CD8-positive, alpha-beta memory T cell (primary cell): Measurements from ENCODE around the gene PLIN1. TPM values are rescaled to one million over a fixed set of nuclear protein-coding genes. Genes with fewer than 3 reads are reported as not detected.
A peak's percentile ranks its signal among the peaks of the same experiment; 100 is the strongest.

ENCODE experiments used
- CTCF ChIA-PET: fragments of 350-600 bp; sonication (Branson Sonifier 250); formaldehyde crosslinking; loops from one replicate; lab custom pipeline; 2021; ENCODE audit warnings: antibody characterized with exemption; lab: Charles Lee
- POLR2A ChIA-PET: fragments of 350-600 bp; sonication (Branson Sonifier 250); formaldehyde crosslinking; loops from one replicate; lab custom pipeline; 2021; ENCODE audit warnings: antibody characterized with exemption; lab: Charles Lee
- DNase-seq, 5 donors: peaks; one replicate each; pipeline versions ENCODE4 v3.0.0 to v3.0.0-alpha.2; 2020 to 2022; ENCODE audit warnings: mixed read lengths in 1 of 5
- H3K27ac ChIP-seq: one replicate; pipeline ENCODE4 v1.7.0; 2013; ENCODE audit warnings: low read depth, mild to moderate bottlenecking, low read length, moderate library complexity
- H3K27me3 ChIP-seq: 2 replicates; pipeline ENCODE4 v1.7.0; 2013; ENCODE audit warnings: low read length, mild to moderate bottlenecking; ENCODE audit not compliant: insufficient read depth, poor library complexity, severe bottlenecking
- H3K36me3 ChIP-seq: 2 replicates; pipeline ENCODE4 v1.7.0; 2013; ENCODE audit warnings: mild to moderate bottlenecking, low read length, moderate library complexity; ENCODE audit not compliant: insufficient read depth
- H3K4me1 ChIP-seq: 2 replicates; pipeline ENCODE4 v1.7.0; 2013; ENCODE audit warnings: mild to moderate bottlenecking, low read length, moderate library complexity; ENCODE audit not compliant: insufficient read depth
- H3K4me3 ChIP-seq: 2 replicates; pipeline ENCODE4 v1.7.0; 2013; ENCODE audit warnings: mild to moderate bottlenecking, low read length
- H3K9me3 ChIP-seq: 2 replicates; pipeline ENCODE4 v1.7.0; 2013; ENCODE audit warnings: mild to moderate bottlenecking, low read length
- H3K27ac Mint-ChIP-seq, 8 donors: one replicate each; pipeline ENCODE4 v1.8.0; 2020 to 2021; ENCODE audit warnings: mixed read lengths in 8 of 8, mild to moderate bottlenecking in 6 of 8, inconsistent platforms in 3 of 8, moderate library complexity in 3 of 8
- H3K27me3 Mint-ChIP-seq, 2 donors: one replicate each; pipeline ENCODE4 v1.8.0; 2020 to 2021; ENCODE audit warnings: mixed read lengths in 2 of 2, mild to moderate bottlenecking in 1 of 2, moderate library complexity in 1 of 2
- H3K36me3 Mint-ChIP-seq, 3 donors: one replicate each; pipeline ENCODE4 v1.8.0; 2020 to 2021; ENCODE audit warnings: mixed read lengths in 3 of 3, inconsistent platforms in 1 of 3, mild to moderate bottlenecking in 1 of 3
- H3K4me1 Mint-ChIP-seq, 3 donors: one replicate each; pipeline ENCODE4 v1.8.0; 2020 to 2021; ENCODE audit warnings: mixed read lengths in 3 of 3, inconsistent platforms in 1 of 3, mild to moderate bottlenecking in 1 of 3
- H3K4me3 Mint-ChIP-seq, 7 donors: one replicate each; pipeline ENCODE4 v1.8.0; 2020 to 2021; ENCODE audit warnings: mixed read lengths in 7 of 7, mild to moderate bottlenecking in 6 of 7, moderate library complexity in 4 of 7, inconsistent platforms in 2 of 7
- H3K9me3 Mint-ChIP-seq, 5 donors: one replicate each; pipeline ENCODE4 v1.8.0; 2020 to 2022; ENCODE audit warnings: mixed read lengths in 5 of 5, mild to moderate bottlenecking in 3 of 5, moderate library complexity in 2 of 5, inconsistent platforms in 1 of 5
- polyA plus RNA-seq: library from polyadenylated mRNA; unstranded; fragments of 300-500 nt; fragmentation: Illumina TruSeq; gene quantifications from one replicate; pipeline ENCODE4 v1.2.3, GENCODE V29; 2021
- total RNA-seq, 2 experiments: library from RNA; stranded (reverse); gene quantifications; one replicate each; pipeline ENCODE4 v1.2.3, GENCODE V29; 2021

PLIN1 gene
- total RNA-seq (under 1 TPM; 0.35 to 0.50 TPM), polyA plus RNA-seq (not detected)

GRCh38 chr15:89679212-89679611 lies at the start of gene PLIN1:
TSS of gene PLIN1 (minus strand) at chr15:89679367. CDS start at chr15:89677489, 1,878 bp downstream.
- Histone ChIP-seq H3K4me3 (no peak within 1 kb of the TSS), H3K9me3 (no peaks in the 10 kb centered on the region), H3K36me3 (no peaks in the 10 kb centered on the region), H3K4me1 (no peaks in the 10 kb centered on the region), H3K27me3 (no peaks in the 10 kb centered on the region), H3K27ac (no peak within 1 kb of the TSS)
- CTCF ChIA-PET: no interaction called here
- H3K9me3 Mint-ChIP-seq: no peaks in the 10 kb centered on the region
- H3K27me3 Mint-ChIP-seq: peaks cover 0 to 2% of the 10 kb centered on the region in 2 donors
- H3K4me1 Mint-ChIP-seq: no peaks in the 10 kb centered on the region
- POLR2A ChIA-PET: no interaction called here
- DNase-seq: no peak
- no peak within 1 kb of the TSS for H3K4me3 Mint-ChIP-seq
- peak within 1 kb of the TSS in 1 of 8 donors; percentile 14 for H3K27ac Mint-ChIP-seq
- H3K36me3 Mint-ChIP-seq: peaks cover 6 to 19% (median 14%) of the 10 kb centered on the region in 3 donors

- ChIA-PET POLR2A (no interaction called here), CTCF (interaction anchor here (2.1 kb wide), 1 partner anchor 12 kb away, joined by 8 read pairs; no protein-coding TSS in a partner anchor)
- peaks cover 2 to 7% (median 4%) of the 10 kb centered on the region in 5 donors for H3K9me3 Mint-ChIP-seq
- no peaks in the 10 kb centered on the region for H3K9me3 ChIP-seq
- no peaks in the 10 kb centered on the region for H3K36me3 ChIP-seq
- H3K4me1 Mint-ChIP-seq: no peaks in the 10 kb centered on the region
- H3K4me3 ChIP-seq: no peak overlapping the region
- H3K4me1 ChIP-seq: no peaks in the 10 kb centered on the region
- DNase-seq: no peak
- peaks cover 9 to 26% of the 10 kb centered on the region in 2 donors for H3K27me3 Mint-ChIP-seq
- H3K4me3 Mint-ChIP-seq: no peak overlapping the region
- H3K27ac ChIP-seq: no peak overlapping the region
- H3K27ac Mint-ChIP-seq: no peak overlapping the region
- H3K36me3 Mint-ChIP-seq: peaks cover 0 to 3% (median 0%) of the 10 kb centered on the region in 3 donors
- no peaks in the 10 kb centered on the region for H3K27me3 ChIP-seq
These were observed 49.1 kb upstream of the PLIN1 start for GRCh38 chr15:89728254-89728653.

- Mint-ChIP-seq H3K27me3 (peaks cover 10 to 37% of the 10 kb centered on the region in 2 donors), H3K9me3 (peaks cover 2 to 7% (median 4%) of the 10 kb centered on the region in 5 donors), H3K27ac (no peak overlapping the region), H3K36me3 (peaks cover 0 to 3% (median 0%) of the 10 kb centered on the region in 3 donors), H3K4me1 (no peaks in the 10 kb centered on the region), H3K4me3 (no peak overlapping the region)
- ChIA-PET POLR2A (no interaction called here), CTCF (no interaction called here)
- Histone ChIP-seq H3K27me3 (no peaks in the 10 kb centered on the region), H3K27ac (no peak overlapping the region), H3K4me3 (no peak overlapping the region), H3K4me1 (no peaks in the 10 kb centered on the region), H3K9me3 (no peaks in the 10 kb centered on the region), H3K36me3 (no peaks in the 10 kb centered on the region)
- DNase-seq: no peak
These were observed 45.9 kb upstream of the PLIN1 start for GRCh38 chr15:89725064-89725463.

- POLR2A ChIA-PET: no interaction called here
- H3K9me3 Mint-ChIP-seq: peaks cover 2 to 7% (median 4%) of the 10 kb centered on the region in 5 donors
- no peak overlapping the region for H3K4me3 ChIP-seq
These were observed 45.5 kb upstream of the PLIN1 start for GRCh38 chr15:89724621-89725020.

GRCh38 chr15:89723031-89723430 lies 43.9 kb upstream of the PLIN1 start:
- no peaks in the 10 kb centered on the region for H3K4me1 ChIP-seq
- H3K27ac Mint-ChIP-seq: no peak overlapping the region
- CTCF ChIA-PET: no interaction called here
- no peak overlapping the region for H3K4me3 ChIP-seq
- DNase-seq: no peak
- POLR2A ChIA-PET: no interaction called here
- no peak overlapping the region for H3K27ac ChIP-seq
- no peaks in the 10 kb centered on the region for H3K27me3 ChIP-seq
- no peaks in the 10 kb centered on the region for H3K4me1 Mint-ChIP-seq
- H3K9me3 Mint-ChIP-seq: peaks cover 2 to 7% (median 4%) of the 10 kb centered on the region in 5 donors
- no peaks in the 10 kb centered on the region for H3K36me3 ChIP-seq
- H3K27me3 Mint-ChIP-seq: peaks cover 10 to 37% of the 10 kb centered on the region in 2 donors
- H3K36me3 Mint-ChIP-seq: peaks cover 0 to 3% (median 0%) of the 10 kb centered on the region in 3 donors
- no peak overlapping the region for H3K4me3 Mint-ChIP-seq
- no peaks in the 10 kb centered on the region for H3K9me3 ChIP-seq

More at GRCh38 chr15:89724621-89725020, 45.5 kb upstream of the PLIN1 start:
- Mint-ChIP-seq H3K27me3 (peaks cover 10 to 37% of the 10 kb centered on the region in 2 donors), H3K4me1 (no peaks in the 10 kb centered on the region), H3K4me3 (no peak overlapping the region), H3K27ac (no peak overlapping the region), H3K36me3 (peaks cover 0 to 3% (median 0%) of the 10 kb centered on the region in 3 donors)
- CTCF ChIA-PET: no interaction called here
- no peaks in the 10 kb centered on the region for H3K27me3 ChIP-seq
- H3K27ac ChIP-seq: no peak overlapping the region
- no peak for DNase-seq
- H3K9me3 ChIP-seq: no peaks in the 10 kb centered on the region
- H3K4me1 ChIP-seq: no peaks in the 10 kb centered on the region
- no peaks in the 10 kb centered on the region for H3K36me3 ChIP-seq

GRCh38 chr15:89714775-89715174 lies 35.6 kb upstream of the PLIN1 start:
- ChIA-PET CTCF (no interaction called here), POLR2A (no interaction called here)
- Histone ChIP-seq H3K36me3 (no peaks in the 10 kb centered on the region), H3K27me3 (no peaks in the 10 kb centered on the region), H3K4me1 (no peaks in the 10 kb centered on the region), H3K27ac (no peak overlapping the region), H3K4me3 (no peak overlapping the region), H3K9me3 (no peaks in the 10 kb centered on the region)
- no peak overlapping the region for H3K27ac Mint-ChIP-seq
- no peaks in the 10 kb centered on the region for H3K9me3 Mint-ChIP-seq
- no peaks in the 10 kb centered on the region for H3K4me1 Mint-ChIP-seq
- no peak overlapping the region for H3K4me3 Mint-ChIP-seq
- H3K27me3 Mint-ChIP-seq: peaks cover 2 to 10% of the 10 kb centered on the region in 2 donors
- H3K36me3 Mint-ChIP-seq: no peaks in the 10 kb centered on the region
- DNase-seq: no peak

- H3K27me3 ChIP-seq: peaks cover 3% of the 10 kb centered on the region
- H3K36me3 ChIP-seq: no peaks in the 10 kb centered on the region
- H3K4me3 Mint-ChIP-seq: no peak overlapping the region
- no peak overlapping the region for H3K27ac ChIP-seq
- peaks cover 0 to 4% (median 0%) of the 10 kb centered on the region in 3 donors for H3K36me3 Mint-ChIP-seq
- ChIA-PET POLR2A (no interaction called here), CTCF (no interaction called here)
- H3K27ac Mint-ChIP-seq: no peak overlapping the region
- H3K9me3 Mint-ChIP-seq: no peaks in the 10 kb centered on the region
- H3K9me3 ChIP-seq: no peaks in the 10 kb centered on the region
- H3K4me1 Mint-ChIP-seq: no peaks in the 10 kb centered on the region
- H3K27me3 Mint-ChIP-seq: peaks cover 22 to 49% of the 10 kb centered on the region in 2 donors
- H3K4me3 ChIP-seq: no peak overlapping the region
- H3K4me1 ChIP-seq: no peaks in the 10 kb centered on the region
- DNase-seq: no peak
These were observed 28.4 kb upstream of the PLIN1 start for GRCh38 chr15:89707577-89707976.

GRCh38 chr15:89704411-89704810 lies 25.2 kb upstream of the PLIN1 start:
- ChIA-PET CTCF (no interaction called here), POLR2A (no interaction called here)
- Histone ChIP-seq H3K27me3 (peaks cover 6% of the 10 kb centered on the region), H3K27ac (no peak overlapping the region), H3K4me1 (no peaks in the 10 kb centered on the region), H3K9me3 (no peaks in the 10 kb centered on the region), H3K36me3 (no peaks in the 10 kb centered on the region), H3K4me3 (no peak overlapping the region)
- H3K9me3 Mint-ChIP-seq: no peaks in the 10 kb centered on the region
- no peak overlapping the region for H3K27ac Mint-ChIP-seq
- peaks cover 0 to 8% (median 0%) of the 10 kb centered on the region in 3 donors for H3K36me3 Mint-ChIP-seq
- H3K4me1 Mint-ChIP-seq: no peaks in the 10 kb centered on the region
- H3K27me3 Mint-ChIP-seq: peaks cover 39 to 73% of the 10 kb centered on the region in 2 donors
- no peak for DNase-seq
- H3K4me3 Mint-ChIP-seq: no peak overlapping the region
